GM23248 (cell line): ENCODE data around the gene CDKAL1. TPM values are rescaled to one million over a fixed set of nuclear protein-coding genes. Genes with fewer than 3 reads are reported as not detected.

Experiments used
- DNase-seq: peaks from one replicate; pipeline ENCODE4 v3.0.0-alpha.2; 2015
- H2AFZ ChIP-seq: fragments of 200-600 bp; sonication (generic); 2 replicates; pipeline ENCODE4 v1.6.1; 2016; ENCODE audit warnings: antibody characterized with exemption
- H3F3A ChIP-seq: fragments of 200-600 bp; sonication (generic); 2 replicates; pipeline ENCODE4 v1.6.1; 2016; ENCODE audit warnings: mild to moderate bottlenecking, antibody characterized with exemption, mixed run types; ENCODE audit not compliant: insufficient read depth
- H3K27ac ChIP-seq: fragments of 200-600 bp; sonication (generic); 2 replicates; pipeline ENCODE4 v1.5.1; 2016; ENCODE audit warnings: mild to moderate bottlenecking
- H3K27me3 ChIP-seq: fragments of 200-600 bp; sonication (generic); replicated peaks from 2 replicates; pipeline ENCODE4 v1.6.1; 2016; ENCODE audit warnings: mild to moderate bottlenecking; ENCODE audit not compliant: insufficient read depth
- H3K36me3 ChIP-seq: fragments of 200-600 bp; sonication (generic); 2 replicates; pipeline ENCODE4 v1.6.1; 2016; ENCODE audit warnings: low read depth, mild to moderate bottlenecking
- H3K4me1 ChIP-seq: fragments of 200-600 bp; sonication (generic); 2 replicates; pipeline ENCODE4 v1.6.1; 2016; ENCODE audit warnings: mild to moderate bottlenecking; ENCODE audit not compliant: insufficient read depth
- H3K4me2 ChIP-seq: fragments of 200-600 bp; sonication (generic); one replicate; pipeline ENCODE4 v1.6.1; 2016; ENCODE audit warnings: mild to moderate bottlenecking; ENCODE audit not compliant: unreplicated experiment
- H3K4me3 ChIP-seq: fragments of 200-600 bp; sonication (generic); 2 replicates; pipeline ENCODE4 v1.5.1; 2016; ENCODE audit warnings: mild to moderate bottlenecking
- H3K79me2 ChIP-seq: fragments of 200-600 bp; sonication (generic); 2 replicates; pipeline ENCODE4 v1.6.1; 2016; ENCODE audit warnings: mild to moderate bottlenecking; ENCODE audit not compliant: insufficient read depth
- H3K9ac ChIP-seq: fragments of 200-600 bp; sonication (generic); 2 replicates; pipeline ENCODE4 v1.6.1; 2016; ENCODE audit warnings: mild to moderate bottlenecking
- H3K9me2 ChIP-seq: fragments of 200-600 bp; sonication (generic); 2 replicates; pipeline ENCODE4 v1.6.1; 2016; ENCODE audit warnings: mixed run types, mild to moderate bottlenecking, moderate library complexity; ENCODE audit not compliant: insufficient read depth
- H3K9me3 ChIP-seq: fragments of 200-600 bp; sonication (generic); one replicate; pipeline ENCODE4 v1.6.1; 2017; ENCODE audit warnings: low read depth
- H4K20me1 ChIP-seq: fragments of 200-600 bp; sonication (generic); 2 replicates; pipeline ENCODE4 v1.6.0; 2016; ENCODE audit not compliant: insufficient read depth
- EZH2 ChIP-seq: fragments of 200-600 bp; sonication (generic); IDR thresholded peaks from 2 replicates; pipeline ENCODE4 v1.6.1; 2018; ENCODE audit warnings: antibody characterized with exemption, mild to moderate bottlenecking; ENCODE audit not compliant: insufficient read depth, poor library complexity, severe bottlenecking
- EZH2phosphoT487 ChIP-seq: fragments of 200-600 bp; sonication (generic); IDR thresholded peaks from 2 replicates; pipeline ENCODE4 v1.6.1; 2018; ENCODE audit warnings: antibody characterized with exemption, moderate library complexity, mild to moderate bottlenecking, low read depth; ENCODE audit not compliant: insufficient read depth
- WGBS, 2 experiments: methylation state at CpG; one replicate each; pipeline ENCODE4 v1.1.6; 2015 to 2017; ENCODE audit warnings: low lambda C conversion rate in 2 of 2, low coverage in 1 of 2; ENCODE audit errors: missing lambda C conversion rate in 2 of 2; 5-methylcytosine and 5-hydroxymethylcytosine counted together
- in situ Hi-C: fragments of 300-500 bp; cut with MboI; formaldehyde crosslinking; loops from 2 replicates; pipeline ENCODE4 v1.15.0; 2020
- polyA plus RNA-seq: library from polyadenylated mRNA; unstranded; fragments of >200 nt; fragmentation: Nextera tagmentation; extraction: Ambion mirVana; gene quantifications from 2 replicates; pipeline ENCODE4 v1.2.1, GENCODE V29; 2016
- total RNA-seq: library from RNA; depleted of rRNA; stranded (reverse); fragments of >200 nt; shearing (Covaris generic); gene quantifications from 2 replicates; pipeline ENCODE4 v1.2.3, GENCODE V29; 2014

Gene CDKAL1
- total and polyA plus RNA-seq, 2 experiments from 2014 or later, result 7.5 to 10.8 TPM

DNA sequence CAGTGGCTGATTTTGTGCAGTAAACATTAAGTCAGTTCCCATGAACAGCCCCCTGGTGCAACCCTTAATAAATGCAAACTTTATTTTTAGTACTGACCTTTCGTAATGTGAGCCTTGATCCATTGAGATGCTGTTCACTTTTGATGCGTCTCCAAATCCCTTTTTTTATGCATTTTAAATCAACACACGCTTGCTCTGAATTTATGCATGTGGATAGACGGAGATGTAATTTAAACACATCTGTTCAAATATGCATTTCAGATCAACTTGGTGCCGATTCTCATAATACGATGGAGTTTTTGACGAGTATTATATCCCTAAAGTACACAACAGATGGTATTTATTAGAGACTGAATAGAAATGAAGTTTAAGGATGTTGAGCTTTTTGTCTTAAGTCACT is 505.7 kb downstream of the CDKAL1 start:
- no peak overlapping the region for H3K9ac ChIP-seq
- H3K36me3 ChIP-seq, result no peaks in the 10 kb centered on the region
- no peak for DNase-seq
- H3K4me3 ChIP-seq, result no peak overlapping the region
- no peaks in the 10 kb centered on the region for H3K9me3 ChIP-seq
- no peak overlapping the region for H3K27ac ChIP-seq
- H3K4me2 ChIP-seq, result no peak overlapping the region
- H4K20me1 ChIP-seq, result no peaks in the 10 kb centered on the region
- H3K9me2 ChIP-seq, result no peaks in the 10 kb centered on the region
- H3F3A ChIP-seq, result 0 out of 2 replicates have a peak, but pooled peaks cover under 1% of the 10 kb centered on the region
- H3K27me3 ChIP-seq, result no peaks in the 10 kb centered on the region
- no peaks in the 10 kb centered on the region for H3K4me1 ChIP-seq
- no peak overlapping the region for H2AFZ ChIP-seq
- TF ChIP-seq EZH2, result no peak
- no peak for TF ChIP-seq EZH2phosphoT487
- in situ Hi-C loops, result no loop called here
- no peaks in the 10 kb centered on the region for H3K79me2 ChIP-seq
- WGBS, 2 experiments, result 85 to 88% methylated on average over 7 of the region's 7 CpGs

DNA sequence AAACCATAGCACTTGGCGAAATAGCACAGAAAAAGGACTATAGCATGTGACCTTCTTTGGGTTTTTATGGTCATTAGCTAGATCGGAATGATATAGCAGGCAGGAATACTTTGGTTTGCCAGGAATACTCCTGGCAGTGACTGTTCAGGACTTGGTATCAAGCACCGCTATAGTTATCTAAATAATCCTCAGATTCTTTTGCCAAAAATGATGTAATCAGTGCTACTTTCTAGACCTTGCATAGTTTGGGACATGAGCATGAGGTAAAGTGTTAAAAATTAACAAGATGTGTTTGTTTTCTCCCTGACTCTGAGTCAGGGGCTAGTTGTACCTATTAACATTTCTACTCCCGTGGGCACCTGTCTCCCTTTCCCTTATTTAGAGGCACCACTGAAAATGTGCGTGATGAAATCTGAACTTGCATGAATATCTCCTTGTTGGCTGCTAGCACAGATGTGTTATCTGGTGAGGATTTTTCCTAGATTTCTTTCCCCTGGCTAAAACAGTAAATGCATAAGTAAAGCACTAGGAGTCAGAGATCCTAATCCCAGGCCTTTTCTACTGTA is 511.0 kb downstream of the CDKAL1 start:
- in situ Hi-C loops, result no loop called here
- H3K4me2 ChIP-seq, result no peak overlapping the region
- H3K27me3 ChIP-seq, result no peaks in the 10 kb centered on the region
- no peaks in the 10 kb centered on the region for H3K9me2 ChIP-seq
- no peaks in the 10 kb centered on the region for H3K36me3 ChIP-seq
- no peak for DNase-seq
- H3F3A ChIP-seq, result peaks cover 8% of the 10 kb centered on the region; the same call in 1 of the 2 replicates
- H3K9me3 ChIP-seq, result no peaks in the 10 kb centered on the region
- no peak overlapping the region for H3K9ac ChIP-seq
- H2AFZ ChIP-seq, result no peak overlapping the region
- WGBS, 2 experiments, result 91 to 93% methylated on average over 5 of the region's 5 CpGs
- H3K27ac ChIP-seq, result no peak overlapping the region
- no peaks in the 10 kb centered on the region for H3K79me2 ChIP-seq
- no peak overlapping the region for H3K4me3 ChIP-seq
- TF ChIP-seq EZH2phosphoT487 (no peak), EZH2 (no peak)
- H3K4me1 ChIP-seq, result peaks cover 12% of the 10 kb centered on the region
- H4K20me1 ChIP-seq, result no peaks in the 10 kb centered on the region

DNA sequence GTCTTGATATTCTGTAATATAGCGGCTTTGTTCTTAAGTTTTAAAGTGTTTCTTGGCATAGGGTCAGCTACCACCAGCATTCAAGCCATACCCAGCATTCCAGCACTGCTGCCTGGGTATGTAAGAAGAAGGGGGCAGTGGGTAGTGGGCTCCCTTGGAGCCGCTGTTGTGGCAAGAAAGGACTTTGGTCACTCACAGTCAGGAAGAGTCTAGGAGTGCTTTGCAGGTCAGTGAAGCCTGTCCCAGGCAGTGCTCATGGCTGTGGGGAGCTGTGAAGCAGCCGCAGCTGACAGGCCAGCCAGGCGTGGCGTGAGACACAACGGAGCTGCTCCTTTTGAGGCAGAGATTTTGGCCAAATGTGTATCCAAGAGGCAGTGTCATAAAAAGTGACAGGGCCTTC is 512.0 kb downstream of the CDKAL1 start:
- no peaks in the 10 kb centered on the region for H3K27me3 ChIP-seq
- H3K4me3 ChIP-seq, result no peak overlapping the region
- H3K36me3 ChIP-seq, result no peaks in the 10 kb centered on the region
- peaks cover 12% of the 10 kb centered on the region for H3K4me1 ChIP-seq
- 87 to 90% methylated on average over 6 of the region's 6 CpGs for WGBS, 2 experiments
- H3K79me2 ChIP-seq, result no peaks in the 10 kb centered on the region
- in situ Hi-C loops, result no loop called here
- no peak overlapping the region for H3K27ac ChIP-seq
- no peaks in the 10 kb centered on the region for H4K20me1 ChIP-seq
- DNase-seq, result no peak
- H3F3A ChIP-seq, result peaks cover 8% of the 10 kb centered on the region; the same call in 1 of the 2 replicates
- H3K9ac ChIP-seq, result no peak overlapping the region
- no peaks in the 10 kb centered on the region for H3K9me2 ChIP-seq
- no peak overlapping the region for H3K4me2 ChIP-seq
- TF ChIP-seq EZH2, result no peak
- no peak for TF ChIP-seq EZH2phosphoT487
- no peak overlapping the region for H2AFZ ChIP-seq
- no peaks in the 10 kb centered on the region for H3K9me3 ChIP-seq

DNA sequence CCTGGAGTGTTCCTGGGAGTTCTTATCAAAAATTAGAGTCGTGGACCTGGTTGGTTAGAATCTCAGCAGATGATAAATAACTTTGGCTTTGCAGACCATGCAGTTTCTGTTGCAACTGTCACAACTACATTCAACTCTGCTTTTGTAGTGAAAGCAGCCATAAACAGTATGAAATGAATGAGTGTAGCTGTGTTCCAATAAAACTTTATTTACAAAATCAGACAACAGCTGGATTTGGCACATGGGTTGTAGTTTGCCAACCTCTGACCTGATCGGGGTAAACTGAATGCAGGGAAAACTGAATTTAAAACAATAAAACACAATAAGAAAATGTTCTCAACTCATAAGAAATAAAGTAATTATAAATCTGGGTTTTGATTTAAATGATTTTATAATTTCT is 513.8 kb downstream of the CDKAL1 start:
- Histone ChIP-seq H3K36me3 (no peaks in the 10 kb centered on the region), H3K4me2 (no peak overlapping the region), H3K79me2 (no peaks in the 10 kb centered on the region), H3K4me3 (no peak overlapping the region), H2AFZ (no peak overlapping the region), H3K9me2 (no peaks in the 10 kb centered on the region), H3K4me1 (peaks cover 12% of the 10 kb centered on the region), H4K20me1 (no peaks in the 10 kb centered on the region), H3F3A (peaks cover 8% of the 10 kb centered on the region; the same call in 1 of the 2 replicates), H3K9me3 (no peaks in the 10 kb centered on the region), H3K9ac (no peak overlapping the region), H3K27ac (no peak overlapping the region), H3K27me3 (no peaks in the 10 kb centered on the region)
- no peak for DNase-seq
- WGBS, 2 experiments, result 94 to 100% methylated on average over 2 of the region's 2 CpGs
- in situ Hi-C loops, result no loop called here
- TF ChIP-seq EZH2 (no peak), EZH2phosphoT487 (no peak)

DNA sequence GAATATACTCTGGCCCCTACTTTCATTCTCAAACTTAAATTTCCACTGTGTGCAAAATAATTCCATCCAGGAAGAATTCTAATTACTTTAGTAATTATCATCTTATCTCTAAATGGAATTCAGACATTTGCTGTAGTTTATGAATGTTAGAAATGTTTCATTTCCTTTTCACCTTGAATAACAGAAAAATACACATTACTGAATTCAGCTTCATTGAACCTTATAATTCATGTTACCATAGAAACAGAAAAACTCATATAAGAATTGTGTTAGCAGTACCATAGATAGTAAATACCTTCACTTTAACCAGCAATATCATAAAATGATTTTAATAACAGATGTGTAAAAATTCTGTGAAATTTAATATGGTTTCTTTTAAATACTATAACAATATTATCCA is 514.9 kb downstream of the CDKAL1 start:
- no peaks in the 10 kb centered on the region for H3K36me3 ChIP-seq
- H3K9ac ChIP-seq, result no peak overlapping the region
- H3F3A ChIP-seq, result peaks cover 8% of the 10 kb centered on the region; the same call in 1 of the 2 replicates
- H3K4me1 ChIP-seq, result peaks cover 16% of the 10 kb centered on the region
- no peak for DNase-seq
- H3K27ac ChIP-seq, result no peak overlapping the region
- H3K4me3 ChIP-seq, result no peak overlapping the region
- TF ChIP-seq EZH2 (no peak), EZH2phosphoT487 (no peak)
- no peaks in the 10 kb centered on the region for H3K79me2 ChIP-seq
- H3K4me2 ChIP-seq, result peak overlapping the region; percentile 1
- H2AFZ ChIP-seq, result no peak overlapping the region
- H4K20me1 ChIP-seq, result no peaks in the 10 kb centered on the region
- no peaks in the 10 kb centered on the region for H3K27me3 ChIP-seq
- no peaks in the 10 kb centered on the region for H3K9me3 ChIP-seq
- in situ Hi-C loops, result no loop called here
- no peaks in the 10 kb centered on the region for H3K9me2 ChIP-seq
